WTC11 (cell line): Measurements from ENCODE around the gene LIN7A. TPM values are rescaled to one million over a fixed set of nuclear protein-coding genes. Genes with fewer than 3 reads are reported as not detected.

Source experiments
- ATAC-seq: fragments of 200-7000 bp; cut with Tn5 transposase; 2 replicates; pipeline ENCODE4 v1.10.0; 2021; ENCODE audit warnings: mild to moderate bottlenecking, moderate library complexity
- CTCF ChIA-PET: fragments of 300-600 bp; sonication (Branson Sonifier 250); formaldehyde crosslinking; loops from one replicate; lab custom pipeline; 2021; ENCODE audit warnings: antibody characterized with exemption; lab: Charles Lee
- POLR2A ChIA-PET: fragments of 350-600 bp; sonication (Branson Sonifier 250); formaldehyde crosslinking; loops from one replicate; lab custom pipeline; 2021; ENCODE audit warnings: antibody characterized with exemption; lab: Charles Lee
- DNase-seq: peaks from one replicate; pipeline ENCODE4 v3.0.0; 2021; ENCODE audit warnings: low spot score
- H3K27ac Mint-ChIP-seq: 2 replicates; pipeline ENCODE4 v1.8.0; 2021; ENCODE audit warnings: mixed read lengths
- H3K27me3 Mint-ChIP-seq: 2 replicates; pipeline ENCODE4 v1.8.0; 2021; ENCODE audit warnings: low read depth, mild to moderate bottlenecking, moderate library complexity, mixed read lengths
- H3K36me3 Mint-ChIP-seq: 2 replicates; pipeline ENCODE4 v1.8.0; 2021; ENCODE audit warnings: mixed read lengths
- H3K4me1 Mint-ChIP-seq: 2 replicates; pipeline ENCODE4 v1.8.0; 2022; ENCODE audit warnings: mixed read lengths
- H3K4me3 Mint-ChIP-seq: 2 replicates; pipeline ENCODE4 v1.8.0; 2021; ENCODE audit warnings: mild to moderate bottlenecking, moderate library complexity, mixed read lengths
- H3K9me3 Mint-ChIP-seq: 2 replicates; pipeline ENCODE4 v1.8.0; 2021; ENCODE audit warnings: mixed read lengths
- AR ChIP-seq: fragments of 250-450 bp; sonication (Bioruptor Pico); IDR thresholded peaks from 2 replicates; pipeline ENCODE4 v1.9.0; 2021; ENCODE audit warnings: mild to moderate bottlenecking
- CREB1 ChIP-seq: sonication (generic); formaldehyde crosslinking; IDR thresholded peaks from 2 replicates; pipeline ENCODE4 v1.8.0; 2023; ENCODE audit warnings: mild to moderate bottlenecking, missing genetic modification reagents
- E2F5 ChIP-seq: sonication (generic); formaldehyde crosslinking; IDR thresholded peaks from 2 replicates; pipeline ENCODE4 v1.8.1; 2022; ENCODE audit warnings: mild to moderate bottlenecking, moderate library complexity, missing genetic modification reagents
- ESRRA ChIP-seq: sonication (generic); formaldehyde crosslinking; IDR thresholded peaks from 2 replicates; pipeline ENCODE4 v1.8.1; 2022; ENCODE audit warnings: mild to moderate bottlenecking, missing genetic modification reagents, borderline replicate concordance
- FOXJ3 ChIP-seq: sonication (generic); formaldehyde crosslinking; IDR thresholded peaks from 2 replicates; pipeline ENCODE4 v1.9.0; 2021; ENCODE audit warnings: missing genetic modification reagents, mild to moderate bottlenecking, borderline replicate concordance
- FOXP1 ChIP-seq: sonication (generic); formaldehyde crosslinking; IDR thresholded peaks from 2 replicates; pipeline ENCODE4 v1.8.0; 2022; ENCODE audit warnings: missing genetic modification reagents, mild to moderate bottlenecking, moderate library complexity, borderline replicate concordance
- GRHL2 ChIP-seq: fragments of 250-450 bp; sonication (Bioruptor Pico); IDR thresholded peaks from 2 replicates; pipeline ENCODE4 v1.8.0; 2022; ENCODE audit warnings: mild to moderate bottlenecking, moderate library complexity; ENCODE audit not compliant: insufficient replicate concordance, severe bottlenecking
- HMGA2 ChIP-seq: fragments of 250-450 bp; sonication (Bioruptor Pico); IDR thresholded peaks from 2 replicates; pipeline ENCODE4 v1.4.0; 2021; ENCODE audit warnings: mild to moderate bottlenecking, moderate library complexity
- IRF1 ChIP-seq: sonication (generic); formaldehyde crosslinking; IDR thresholded peaks from 2 replicates; pipeline ENCODE4 v1.8.0; 2023; ENCODE audit warnings: missing genetic modification reagents
- MLX ChIP-seq: sonication (generic); formaldehyde crosslinking; IDR thresholded peaks from 2 replicates; pipeline ENCODE4 v1.8.1; 2023; ENCODE audit warnings: mild to moderate bottlenecking, missing genetic modification reagents, moderate library complexity
- MYBL2 ChIP-seq: sonication (generic); formaldehyde crosslinking; IDR thresholded peaks from 2 replicates; pipeline ENCODE4 v1.8.1; 2023; ENCODE audit warnings: mild to moderate bottlenecking, moderate library complexity, missing genetic modification reagents
- STAT6 ChIP-seq: sonication (generic); formaldehyde crosslinking; conservative IDR thresholded peaks from 2 replicates; pipeline ENCODE4 v1.8.1; 2023; ENCODE audit warnings: mild to moderate bottlenecking, low read depth, missing genetic modification reagents, moderate library complexity
- TEAD1 ChIP-seq: sonication (generic); formaldehyde crosslinking; IDR thresholded peaks from 2 replicates; pipeline ENCODE4 v1.8.0; 2022; ENCODE audit warnings: mild to moderate bottlenecking, missing genetic modification reagents
- USF1 ChIP-seq: sonication (generic); formaldehyde crosslinking; IDR thresholded peaks from 2 replicates; pipeline ENCODE4 v1.8.0; 2022; ENCODE audit warnings: mild to moderate bottlenecking, missing genetic modification reagents
- ZNF263 ChIP-seq: sonication (generic); formaldehyde crosslinking; IDR thresholded peaks from 2 replicates; pipeline ENCODE4 v1.8.1; 2022; ENCODE audit warnings: low read depth, mild to moderate bottlenecking, moderate library complexity, missing genetic modification reagents
- ZNF396 ChIP-seq: fragments of 250-450 bp; sonication (Bioruptor Pico); IDR thresholded peaks from 2 replicates; pipeline ENCODE4 v1.8.0; 2021; ENCODE audit warnings: mild to moderate bottlenecking, moderate library complexity, borderline replicate concordance
- ZNF671 ChIP-seq: fragments of 250-450 bp; sonication (Bioruptor Pico); IDR thresholded peaks from 2 replicates; pipeline ENCODE4 v1.8.0; 2021; ENCODE audit warnings: mild to moderate bottlenecking
- total RNA-seq: library from RNA; stranded (reverse); gene quantifications from 3 replicates; pipeline ENCODE4 v1.2.3, GENCODE V29; 2021

LIN7A gene
- total RNA-seq, 1 experiment from 2014 or later, result 8.5 TPM

DNA sequence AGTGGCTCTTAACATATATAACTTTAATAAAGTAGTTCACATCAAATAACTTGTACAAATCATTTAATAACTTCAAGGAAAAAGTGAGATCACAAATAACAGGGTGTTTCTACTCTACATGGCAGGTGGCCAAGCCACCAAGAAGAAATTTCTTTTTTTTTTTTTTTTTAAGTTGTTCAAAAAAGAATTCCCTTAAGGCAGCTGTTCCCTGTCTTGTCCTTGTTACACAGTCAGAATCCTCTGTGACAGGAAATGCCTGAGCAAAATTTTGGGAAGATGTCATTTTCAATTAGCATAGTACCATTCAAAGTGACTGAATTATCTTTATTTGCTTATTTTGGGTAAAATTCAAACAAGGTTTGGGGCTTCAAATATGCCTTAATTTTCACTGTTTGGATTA lies 79.4 kb downstream of the LIN7A start:
- POLR2A ChIA-PET, result interaction anchor here (0.7 kb wide), 1 partner anchor 20 kb away, joined by 3 read pairs; no protein-coding TSS in a partner anchor
- CTCF ChIA-PET, result interaction anchor here (1.4 kb wide), 1 partner anchor 400 kb away, joined by 3 read pairs; no protein-coding TSS in a partner anchor
- DNase-seq, result no peak
- Mint-ChIP-seq H3K36me3 (no peaks in the 10 kb centered on the region), H3K27ac (no peak overlapping the region), H3K4me1 (peaks cover 4% of the 10 kb centered on the region; the same call in 1 of the 2 replicates), H3K27me3 (no peaks in the 10 kb centered on the region), H3K9me3 (no peaks in the 10 kb centered on the region), H3K4me3 (no peak overlapping the region)
- ATAC-seq, result no peak
- TF ChIP-seq CREB1 (no peak), AR (CRISPR knock-in tag) (no peak), USF1 (CRISPR knock-in tag) (no peak), FOXJ3 (CRISPR knock-in tag) (no peak), GRHL2 (CRISPR knock-in tag) (no peak)

- DNase-seq, result no peak
- CTCF ChIA-PET, result interaction anchor here (1.4 kb wide), 1 partner anchor 401 kb away, joined by 3 read pairs; no protein-coding TSS in a partner anchor
- no peaks in the 10 kb centered on the region for H3K27me3 Mint-ChIP-seq
Observed at GRCh38 chr12:80857311-80857710, 80.4 kb downstream of the LIN7A start.

GRCh38 chr12:80849337-80849736 lies 88.4 kb downstream of the LIN7A start:
- Mint-ChIP-seq H3K27ac (peak overlapping the region; percentile 42), H3K36me3 (no peaks in the 10 kb centered on the region), H3K27me3 (no peaks in the 10 kb centered on the region), H3K4me3 (no peak overlapping the region), H3K9me3 (no peaks in the 10 kb centered on the region), H3K4me1 (peaks cover 48% of the 10 kb centered on the region)
- POLR2A ChIA-PET, result no interaction called here
- TF ChIP-seq ZNF671 (CRISPR knock-in tag), result no peak
- TF ChIP-seq ZNF396 (CRISPR knock-in tag), result no peak
- TF ChIP-seq E2F5, result no peak
- TF ChIP-seq MLX, result no peak
- TF ChIP-seq TEAD1 (CRISPR knock-in tag), result no peak
- TF ChIP-seq ZNF263, result no peak
- CTCF ChIA-PET, result interaction anchor here (5.1 kb wide), 1 partner anchor 11 kb away, joined by 33 read pairs; no protein-coding TSS in a partner anchor
- ATAC-seq (peak; percentile 33), DNase-seq (no peak)

More at GRCh38 chr12:80857311-80857710, 80.4 kb downstream of the LIN7A start:
- no peak for ATAC-seq
- peaks cover 4% of the 10 kb centered on the region; the same call in 1 of the 2 replicates for H3K4me1 Mint-ChIP-seq
- no peak overlapping the region for H3K27ac Mint-ChIP-seq
- no peaks in the 10 kb centered on the region for H3K9me3 Mint-ChIP-seq
- TF ChIP-seq MYBL2 (no peak), FOXP1 (no peak), ZNF263 (no peak)
- TF ChIP-seq, all 79 proteins: peak for 0
- POLR2A ChIA-PET, result no interaction called here
- Mint-ChIP-seq H3K36me3 (no peaks in the 10 kb centered on the region), H3K4me3 (no peak overlapping the region)

- CTCF ChIA-PET, result interaction anchor here (5.1 kb wide), 1 partner anchor 11 kb away, joined by 33 read pairs; no protein-coding TSS in a partner anchor
- Mint-ChIP-seq H3K27me3 (no peaks in the 10 kb centered on the region), H3K27ac (no peak overlapping the region), H3K36me3 (no peaks in the 10 kb centered on the region), H3K4me3 (no peak overlapping the region), H3K9me3 (no peaks in the 10 kb centered on the region), H3K4me1 (peaks cover 48% of the 10 kb centered on the region)
- ATAC-seq (no peak), DNase-seq (no peak)
- POLR2A ChIA-PET, result no interaction called here
- no peak for TF ChIP-seq STAT6 (CRISPR knock-in tag)
- TF ChIP-seq HMGA2 (CRISPR knock-in tag), result no peak
- no peak for TF ChIP-seq IRF1 (CRISPR knock-in tag)
- no peak for TF ChIP-seq ESRRA (CRISPR knock-in tag)
Observed at GRCh38 chr12:80848858-80849257, 88.9 kb downstream of the LIN7A start.
